Skeletal muscle tissue (tissue), 4 donors: ENCODE measurements around the gene ERBB2. TPM values are rescaled to one million over a fixed set of nuclear protein-coding genes. Genes with fewer than 3 reads are reported as not detected.

Experiments
- H3K27ac ChIP-seq: one replicate; pipeline ENCODE4 v1.7.0; 2013; ENCODE audit warnings: mild to moderate bottlenecking, low read depth, low read length, inconsistent platforms
- H3K27me3 ChIP-seq, 3 donors: one replicate each; pipeline ENCODE4 v1.7.0; 2013; ENCODE audit warnings: low read length in 3 of 3; ENCODE audit not compliant: control insufficient read depth in 3 of 3, insufficient read depth in 3 of 3
- H3K36me3 ChIP-seq, 3 donors: one replicate each; pipeline ENCODE4 v1.7.0; 2013; ENCODE audit warnings: low read length in 3 of 3; ENCODE audit not compliant: control insufficient read depth in 3 of 3, insufficient read depth in 3 of 3
- H3K4me1 ChIP-seq, 3 donors: one replicate each; pipeline ENCODE4 v1.7.0; 2013; ENCODE audit warnings: low read length in 3 of 3, mild to moderate bottlenecking in 3 of 3; ENCODE audit not compliant: control insufficient read depth in 3 of 3, insufficient read depth in 3 of 3
- H3K4me3 ChIP-seq, 3 donors: one replicate each; pipeline ENCODE4 v1.7.0; 2013; ENCODE audit warnings: low read length in 3 of 3
- H3K9ac ChIP-seq, 3 donors: one replicate each; pipeline ENCODE4 v1.7.0; 2013; ENCODE audit warnings: low read length in 3 of 3, mild to moderate bottlenecking in 3 of 3, moderate library complexity in 2 of 3, low read depth in 1 of 3
- H3K9me3 ChIP-seq, 3 donors: one replicate each; pipeline ENCODE4 v1.7.0; 2013; ENCODE audit warnings: low read length in 3 of 3; ENCODE audit not compliant: control insufficient read depth in 3 of 3
- total RNA-seq: library from RNA; depleted of rRNA; stranded (reverse); fragments of >200 nt; gene quantifications from one replicate; pipeline ENCODE4 v1.2.3, GENCODE V29; 2014
- donor health status: Osteomylitis.

The ERBB2 gene
- 69.9 TPM for total RNA-seq

GRCh38 chr17:39699818-39700147 lies at the start of gene ERBB2:
Gene ERBB2, plus strand, starts transcription at chr17:39700064. Its CDS starts 175 bp downstream, at chr17:39700239.
- Histone ChIP-seq H3K9me3 (no peaks in the 10 kb centered on the region), H3K4me1 (peaks cover 26 to 36% (median 29%) of the 10 kb centered on the region in 3 donors), H3K36me3 (peaks cover 6 to 11% (median 6%) of the 10 kb centered on the region in 3 donors)

GRCh38 chr17:39650121-39650579 lies 49.7 kb upstream of the ERBB2 start:
- Histone ChIP-seq H3K4me1 (peaks cover 11 to 31% (median 16%) of the 10 kb centered on the region in 3 donors), H3K27ac (no peak overlapping the region), H3K9me3 (no peaks in the 10 kb centered on the region), H3K9ac (no peak overlapping the region), H3K27me3 (no peaks in the 10 kb centered on the region), H3K36me3 (peaks cover 0 to 2% (median 0%) of the 10 kb centered on the region in 3 donors), H3K4me3 (no peak overlapping the region)

More at GRCh38 chr17:39699818-39700147, at the start of gene ERBB2:
- Histone ChIP-seq H3K9ac (peak within 1 kb of the TSS; percentile 77 to 88 (median 84)), H3K27me3 (peaks cover 0 to 4% (median 0%) of the 10 kb centered on the region in 3 donors), H3K27ac (peak within 1 kb of the TSS; percentile 71), H3K4me3 (peak within 1 kb of the TSS; percentile 65 to 76 (median 75))

GRCh38 chr17:39651923-39652586 lies 47.8 kb upstream of the ERBB2 start:
- peaks cover 0 to 2% (median 0%) of the 10 kb centered on the region in 3 donors for H3K36me3 ChIP-seq
- H3K27ac ChIP-seq, result no peak overlapping the region
- no peak overlapping the region for H3K4me3 ChIP-seq
- peak overlapping the region in 1 of 3 donors; percentile 40 for H3K9ac ChIP-seq
- no peaks in the 10 kb centered on the region for H3K27me3 ChIP-seq
- H3K9me3 ChIP-seq, result no peaks in the 10 kb centered on the region
- peaks cover 11 to 33% (median 23%) of the 10 kb centered on the region in 3 donors for H3K4me1 ChIP-seq

- no peak overlapping the region for H3K4me3 ChIP-seq
- no peaks in the 10 kb centered on the region for H3K27me3 ChIP-seq
- peaks cover 0 to 2% (median 2%) of the 10 kb centered on the region in 3 donors for H3K36me3 ChIP-seq
- H3K27ac ChIP-seq, result no peak overlapping the region
- no peaks in the 10 kb centered on the region for H3K9me3 ChIP-seq
- peak overlapping the region in 1 of 3 donors; percentile 40 for H3K9ac ChIP-seq
- H3K4me1 ChIP-seq, result peaks cover 14 to 37% (median 25%) of the 10 kb centered on the region in 3 donors
These were observed 47.1 kb upstream of the ERBB2 start for GRCh38 chr17:39652587-39653315.

GRCh38 chr17:39653316-39653661 lies 46.6 kb upstream of the ERBB2 start:
- peaks cover 15 to 43% (median 30%) of the 10 kb centered on the region in 3 donors for H3K4me1 ChIP-seq
- H3K36me3 ChIP-seq, result peaks cover 0 to 3% (median 2%) of the 10 kb centered on the region in 3 donors
- no peak overlapping the region for H3K9ac ChIP-seq
- H3K4me3 ChIP-seq, result no peak overlapping the region
- no peaks in the 10 kb centered on the region for H3K9me3 ChIP-seq
- no peak overlapping the region for H3K27ac ChIP-seq
- H3K27me3 ChIP-seq, result no peaks in the 10 kb centered on the region

GRCh38 chr17:39653662-39654331 lies 46.1 kb upstream of the ERBB2 start:
- Histone ChIP-seq H3K9me3 (no peaks in the 10 kb centered on the region), H3K4me1 (peaks cover 15 to 48% (median 35%) of the 10 kb centered on the region in 3 donors), H3K27me3 (no peaks in the 10 kb centered on the region), H3K9ac (peak overlapping the region in 1 of 3 donors; percentile 54), H3K36me3 (peaks cover 0 to 3% (median 2%) of the 10 kb centered on the region in 3 donors), H3K4me3 (no peak overlapping the region), H3K27ac (no peak overlapping the region)

- H3K36me3 ChIP-seq, result peaks cover 0 to 3% (median 2%) of the 10 kb centered on the region in 3 donors
- no peak overlapping the region for H3K4me3 ChIP-seq
- no peaks in the 10 kb centered on the region for H3K9me3 ChIP-seq
- H3K27ac ChIP-seq, result no peak overlapping the region
- peaks cover 19 to 60% (median 45%) of the 10 kb centered on the region in 3 donors for H3K4me1 ChIP-seq
- no peak overlapping the region for H3K9ac ChIP-seq
- H3K27me3 ChIP-seq, result no peaks in the 10 kb centered on the region
These were observed 44.8 kb upstream of the ERBB2 start for GRCh38 chr17:39655105-39655504.

GRCh38 chr17:39658346-39658745 lies 41.5 kb upstream of the ERBB2 start:
- Histone ChIP-seq H3K4me1 (peaks cover 48 to 76% (median 70%) of the 10 kb centered on the region in 3 donors), H3K27me3 (no peaks in the 10 kb centered on the region), H3K9me3 (no peaks in the 10 kb centered on the region), H3K27ac (peak overlapping the region; percentile 2), H3K36me3 (peaks cover 0 to 8% (median 3%) of the 10 kb centered on the region in 3 donors), H3K4me3 (no peak overlapping the region), H3K9ac (peak overlapping the region in 1 of 3 donors; percentile 45)

GRCh38 chr17:39658760-39659159 lies 41.1 kb upstream of the ERBB2 start:
- Histone ChIP-seq H3K9ac (peak overlapping the region in 1 of 3 donors; percentile 45), H3K36me3 (peaks cover 0 to 8% (median 3%) of the 10 kb centered on the region in 3 donors), H3K27me3 (no peaks in the 10 kb centered on the region), H3K27ac (no peak overlapping the region), H3K4me3 (no peak overlapping the region), H3K4me1 (peaks cover 48 to 74% (median 69%) of the 10 kb centered on the region in 3 donors), H3K9me3 (no peaks in the 10 kb centered on the region)
